ENCODE measurements around the gene DDIT4L. TPM values are rescaled to one million over a fixed set of nuclear protein-coding genes. Genes with fewer than 3 reads are reported as not detected.

Gene DDIT4L
- total RNA-seq, 2 donors from 2014 or later, result 0.85 to 2.6 TPM

GRCh38 chr4:100177126-100177525, 13.1 kb downstream of the DDIT4L start:
- H3K4me1 ChIP-seq (replicated peaks), result no peaks in the 10 kb centered on the region
- intact Hi-C loops (cut with DNase I), result no loop called here

GRCh38 chr4:100175858-100176257, 14.4 kb downstream of the DDIT4L start:
- no peak overlapping the region for H3K27ac ChIP-seq
- H3K36me3 ChIP-seq, result no peaks in the 10 kb centered on the region
- no peaks in the 10 kb centered on the region for H3K27me3 ChIP-seq (replicated peaks; ENCODE audit: insufficient read depth)
- no peaks in the 10 kb centered on the region for H3K9me3 ChIP-seq
- intact Hi-C loops (cut with DNase I), result no loop called here
- H3K4me1 ChIP-seq (replicated peaks), result no peaks in the 10 kb centered on the region
- no peak for DNase-seq (ENCODE audit: low spot score)
- 95% methylated on average over 2 of the region's 2 CpGs for WGBS
- TF ChIP-seq CTCF (IDR thresholded peaks at IDR 0.05) (no peak), POLR2AphosphoS5 (IDR thresholded peaks at IDR 0.05) (no peak), POLR2A (IDR thresholded peaks at IDR 0.05) (no peak)
- H3K4me3 ChIP-seq, result no peak overlapping the region

More at GRCh38 chr4:100177126-100177525, 13.1 kb downstream of the DDIT4L start:
- H3K9me3 ChIP-seq, result no peaks in the 10 kb centered on the region
- H3K36me3 ChIP-seq, result no peaks in the 10 kb centered on the region
- H3K4me3 ChIP-seq, result no peak overlapping the region
- H3K27me3 ChIP-seq (replicated peaks; ENCODE audit: insufficient read depth), result no peaks in the 10 kb centered on the region
- no peak for TF ChIP-seq POLR2AphosphoS5 (IDR thresholded peaks at IDR 0.05)
- no peak for TF ChIP-seq CTCF (IDR thresholded peaks at IDR 0.05)
- TF ChIP-seq POLR2A (IDR thresholded peaks at IDR 0.05), result no peak
- DNase-seq (ENCODE audit: low spot score), result no peak
- no peak overlapping the region for H3K27ac ChIP-seq

GRCh38 chr4:100174985-100175383, 15.3 kb downstream of the DDIT4L start:
- Histone ChIP-seq H3K36me3 (no peaks in the 10 kb centered on the region), H3K27me3 (replicated peaks; ENCODE audit: insufficient read depth) (no peaks in the 10 kb centered on the region), H3K9me3 (no peaks in the 10 kb centered on the region), H3K4me1 (replicated peaks) (no peaks in the 10 kb centered on the region), H3K4me3 (no peak overlapping the region), H3K27ac (no peak overlapping the region)
- intact Hi-C loops (cut with DNase I), result no loop called here
- WGBS, result 93% methylated on average over 3 of the region's 3 CpGs
- TF ChIP-seq POLR2A (IDR thresholded peaks at IDR 0.05) (no peak), CTCF (IDR thresholded peaks at IDR 0.05) (no peak), POLR2AphosphoS5 (IDR thresholded peaks at IDR 0.05) (no peak)
- no peak for DNase-seq (ENCODE audit: low spot score)

- DNase-seq (ENCODE audit: low spot score), result no peak
- no peaks in the 10 kb centered on the region for H3K36me3 ChIP-seq
- H3K4me3 ChIP-seq, result no peak overlapping the region
- intact Hi-C loops (cut with DNase I), result no loop called here
- H3K4me1 ChIP-seq (replicated peaks), result no peaks in the 10 kb centered on the region
- H3K27me3 ChIP-seq (replicated peaks; ENCODE audit: insufficient read depth), result no peaks in the 10 kb centered on the region
- no peak overlapping the region for H3K27ac ChIP-seq
- 77% methylated on average over 3 of the region's 3 CpGs for WGBS
- TF ChIP-seq CTCF (IDR thresholded peaks at IDR 0.05) (no peak), POLR2AphosphoS5 (IDR thresholded peaks at IDR 0.05) (no peak), POLR2A (IDR thresholded peaks at IDR 0.05) (no peak)
- no peaks in the 10 kb centered on the region for H3K9me3 ChIP-seq
These were observed 19.3 kb downstream of the DDIT4L start for GRCh38 chr4:100170986-100171385.

GRCh38 chr4:100169491-100170485, 20.5 kb downstream of the DDIT4L start:
- intact Hi-C loops (cut with DNase I), result no loop called here
- Histone ChIP-seq H3K4me1 (replicated peaks) (no peaks in the 10 kb centered on the region), H3K36me3 (no peaks in the 10 kb centered on the region), H3K4me3 (no peak overlapping the region), H3K27ac (no peak overlapping the region), H3K27me3 (replicated peaks; ENCODE audit: insufficient read depth) (no peaks in the 10 kb centered on the region), H3K9me3 (no peaks in the 10 kb centered on the region)
- WGBS, result 71% methylated on average over 4 of the region's 4 CpGs
- no peak for TF ChIP-seq POLR2A (IDR thresholded peaks at IDR 0.05)
- TF ChIP-seq POLR2AphosphoS5 (IDR thresholded peaks at IDR 0.05), result no peak
- no peak for TF ChIP-seq CTCF (IDR thresholded peaks at IDR 0.05)
- DNase-seq (ENCODE audit: low spot score), result no peak
